Fibroblast of lung (primary cell): ENCODE data around the gene HCLS1. TPM values are rescaled to one million over a fixed set of nuclear protein-coding genes. Genes with fewer than 3 reads are reported as not detected.

Experiments
- DNase-seq, 2 donors: peaks; one replicate each; pipeline versions ENCODE4 v3.0.0 to v3.0.0-alpha.2; 2010; ENCODE audit warnings: low read depth in 2 of 2
- H2AFZ ChIP-seq: 2 replicates; pipeline ENCODE4 v1.5.1; 2012; ENCODE audit warnings: low read length, control low read depth, inconsistent platforms
- H3K27ac ChIP-seq: 2 replicates; pipeline ENCODE4 v1.5.1; 2011; ENCODE audit warnings: low read length, control low read depth; ENCODE audit not compliant: insufficient read depth
- H3K27me3 ChIP-seq: 2 replicates; pipeline ENCODE4 v1.5.1; 2011; ENCODE audit warnings: mild to moderate bottlenecking, low read length; ENCODE audit not compliant: control insufficient read depth, insufficient read depth
- H3K36me3 ChIP-seq: 2 replicates; pipeline ENCODE4 v1.5.1; 2011; ENCODE audit warnings: low read length; ENCODE audit not compliant: control insufficient read depth, insufficient read depth
- H3K4me1 ChIP-seq: 2 replicates; pipeline ENCODE4 v1.5.1; 2011; ENCODE audit warnings: low read length; ENCODE audit not compliant: control insufficient read depth, insufficient read depth; ENCODE audit errors: extremely low read depth
- H3K4me2 ChIP-seq: 2 replicates; pipeline ENCODE4 v1.5.1; 2011; ENCODE audit warnings: low read length, control low read depth; ENCODE audit not compliant: insufficient read depth; ENCODE audit errors: extremely low read depth
- H3K4me3 ChIP-seq, 4 experiments: fragments of 200-600 bp in 1 of 4; sonication (generic) in 1 of 4; replicated peaks in 1 of 4; 2 replicates each; pipeline ENCODE4 v1.5.1; 2011 to 2016; ENCODE audit warnings: low read length in 4 of 4, low read depth in 3 of 4, mild to moderate bottlenecking in 3 of 4, control low read depth in 2 of 4, inconsistent platforms in 1 of 4, mixed read lengths in 1 of 4; ENCODE audit not compliant: insufficient read depth in 1 of 4; ENCODE audit errors: control extremely low read depth in 1 of 4
- H3K79me2 ChIP-seq: 2 replicates; pipeline ENCODE4 v1.5.1; 2012; ENCODE audit warnings: mild to moderate bottlenecking, low read length, inconsistent platforms; ENCODE audit not compliant: control insufficient read depth, insufficient read depth
- H3K9ac ChIP-seq: 2 replicates; pipeline ENCODE4 v1.5.1; 2011; ENCODE audit warnings: mild to moderate bottlenecking, low read length, control low read depth; ENCODE audit not compliant: insufficient read depth
- H3K9me3 ChIP-seq: 2 replicates; pipeline ENCODE4 v1.5.1; 2012; ENCODE audit warnings: low read depth, low read length; ENCODE audit not compliant: control insufficient read depth, insufficient read depth
- H4K20me1 ChIP-seq: 2 replicates; pipeline ENCODE4 v1.5.1; 2011; ENCODE audit warnings: low read length; ENCODE audit not compliant: control insufficient read depth, insufficient read depth; ENCODE audit errors: extremely low read depth
- EZH2 ChIP-seq: IDR thresholded peaks from 2 replicates; pipeline ENCODE4 v1.5.1; 2012; ENCODE audit warnings: low read length, control low read depth, mild to moderate bottlenecking; ENCODE audit errors: missing control alignments
- polyA plus RNA-seq, 2 donors: library from polyadenylated mRNA; depleted of rRNA in 1 of 2; stranded (reverse) in 1 of 2; unstranded in 1 of 2; fragments of >200 nt; gene quantifications; 2 replicates each; pipeline ENCODE4 v1.2.1, GENCODE V29; 2011 to 2012; ENCODE audit warnings: missing spikeins in 1 of 2
- total RNA-seq: library from RNA; depleted of rRNA; stranded (reverse); fragments of >200 nt; gene quantifications from 2 replicates; pipeline ENCODE4 v1.2.1, GENCODE V29; 2014
- TF ChIP-seq, protein P1 (sequence below), 2 donors: IDR thresholded peaks in 1 of 2; conservative IDR thresholded peaks in 1 of 2; 1 replicate in 1 of 2; 2 replicates in 1 of 2; pipeline ENCODE4 v1.5.1; 2011 to 2012; ENCODE audit warnings: low read length in 2 of 2, control low read depth in 1 of 2, inconsistent platforms in 1 of 2, low read depth in 1 of 2, mild to moderate bottlenecking in 1 of 2

The HCLS1 gene
- total and polyA plus RNA-seq, 2 donors (not counting 1 experiment from before 2014, with no cell fraction given) = 0.66 to 7.7 TPM

DNA sequence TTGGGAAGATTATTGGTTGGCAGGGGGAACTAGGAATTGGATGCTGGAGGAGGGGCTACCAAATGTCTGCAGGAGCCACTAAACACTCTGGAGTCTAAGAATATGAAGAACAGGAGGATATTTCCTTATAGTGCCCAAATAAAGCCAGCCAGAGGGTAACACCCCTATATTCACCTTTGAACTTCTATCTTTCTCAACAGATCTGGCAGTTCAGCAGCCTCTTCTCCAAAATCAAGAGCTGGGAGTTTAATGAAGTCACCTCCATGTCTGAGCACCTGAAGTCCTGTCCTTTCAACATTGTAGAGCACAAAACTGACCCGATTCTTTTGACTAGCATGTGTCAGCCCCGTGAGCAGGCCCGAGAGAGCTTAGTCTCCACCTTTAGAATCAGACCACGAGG lies 34.2 kb downstream of the HCLS1 start:
- no peak for TF ChIP-seq EZH2
- TF ChIP-seq, protein P1, sequence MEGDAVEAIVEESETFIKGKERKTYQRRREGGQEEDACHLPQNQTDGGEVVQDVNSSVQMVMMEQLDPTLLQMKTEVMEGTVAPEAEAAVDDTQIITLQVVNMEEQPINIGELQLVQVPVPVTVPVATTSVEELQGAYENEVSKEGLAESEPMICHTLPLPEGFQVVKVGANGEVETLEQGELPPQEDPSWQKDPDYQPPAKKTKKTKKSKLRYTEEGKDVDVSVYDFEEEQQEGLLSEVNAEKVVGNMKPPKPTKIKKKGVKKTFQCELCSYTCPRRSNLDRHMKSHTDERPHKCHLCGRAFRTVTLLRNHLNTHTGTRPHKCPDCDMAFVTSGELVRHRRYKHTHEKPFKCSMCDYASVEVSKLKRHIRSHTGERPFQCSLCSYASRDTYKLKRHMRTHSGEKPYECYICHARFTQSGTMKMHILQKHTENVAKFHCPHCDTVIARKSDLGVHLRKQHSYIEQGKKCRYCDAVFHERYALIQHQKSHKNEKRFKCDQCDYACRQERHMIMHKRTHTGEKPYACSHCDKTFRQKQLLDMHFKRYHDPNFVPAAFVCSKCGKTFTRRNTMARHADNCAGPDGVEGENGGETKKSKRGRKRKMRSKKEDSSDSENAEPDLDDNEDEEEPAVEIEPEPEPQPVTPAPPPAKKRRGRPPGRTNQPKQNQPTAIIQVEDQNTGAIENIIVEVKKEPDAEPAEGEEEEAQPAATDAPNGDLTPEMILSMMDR (conservative IDR thresholded peaks at IDR 0.05 in 1 of 2, IDR thresholded peaks at IDR 0.05 in 1 of 2; ENCODE audit: low read depth in 1 of 2, low read length in 2 of 2) = no peak
- no peak for DNase-seq
- no peaks in the 10 kb centered on the region for H3K9me3 ChIP-seq
- H3K79me2 ChIP-seq = no peaks in the 10 kb centered on the region
- H4K20me1 ChIP-seq = no peaks in the 10 kb centered on the region
- H3K36me3 ChIP-seq = no peaks in the 10 kb centered on the region
- no peak overlapping the region for H2AFZ ChIP-seq
- H3K9ac ChIP-seq = no peak overlapping the region
- H3K4me2 ChIP-seq = no peak overlapping the region
- no peak overlapping the region for H3K4me3 ChIP-seq
- H3K27ac ChIP-seq = no peak overlapping the region
- H3K27me3 ChIP-seq = no peaks in the 10 kb centered on the region
- no peaks in the 10 kb centered on the region for H3K4me1 ChIP-seq

DNA sequence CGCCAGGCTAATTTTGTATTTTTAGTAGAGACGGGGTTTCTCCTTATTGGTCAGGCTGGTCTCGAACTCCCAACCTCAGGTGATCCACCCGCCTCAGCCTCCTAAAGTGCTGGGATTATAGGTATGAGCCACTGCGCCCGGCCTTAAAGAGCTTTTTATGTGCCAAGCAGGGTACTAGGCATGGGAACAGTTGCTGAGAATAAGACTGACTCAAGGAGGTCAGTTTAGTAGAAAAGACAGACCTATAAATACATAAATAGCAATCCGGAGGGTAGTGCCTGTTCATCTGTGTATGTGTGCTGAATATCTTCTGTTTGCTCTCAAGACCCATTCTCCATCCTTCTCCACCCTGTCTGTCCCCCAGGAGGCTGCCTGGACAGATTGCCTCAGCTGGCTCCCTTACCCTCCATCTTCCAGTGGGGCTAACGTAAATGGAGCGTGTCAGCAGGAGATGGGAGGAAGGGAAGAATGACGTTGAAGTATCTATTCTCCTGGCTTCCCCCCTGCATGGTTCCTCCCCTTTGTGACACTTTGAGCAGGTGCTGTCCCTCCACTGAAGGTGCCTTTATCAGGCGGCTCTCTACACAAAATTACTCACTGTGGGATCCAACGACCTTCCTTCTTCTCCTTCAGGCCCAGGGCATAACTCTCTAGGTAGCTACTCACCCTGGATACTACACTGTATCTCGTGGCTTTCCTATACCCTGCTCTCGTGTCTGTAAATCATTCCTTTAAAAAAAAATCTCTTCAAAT lies 36.4 kb downstream of the HCLS1 start:
- Histone ChIP-seq H4K20me1 (no peaks in the 10 kb centered on the region), H3K4me2 (no peak overlapping the region), H3K9ac (no peak overlapping the region), H3K27me3 (no peaks in the 10 kb centered on the region), H2AFZ (no peak overlapping the region), H3K4me3 (no peak overlapping the region), H3K27ac (no peak overlapping the region), H3K79me2 (no peaks in the 10 kb centered on the region), H3K36me3 (no peaks in the 10 kb centered on the region), H3K4me1 (no peaks in the 10 kb centered on the region), H3K9me3 (no peaks in the 10 kb centered on the region)
- DNase-seq = no peak
- TF ChIP-seq, protein P1 (conservative IDR thresholded peaks at IDR 0.05 in 1 of 2, IDR thresholded peaks at IDR 0.05 in 1 of 2; ENCODE audit: low read depth in 1 of 2, low read length in 2 of 2) = no peak
- TF ChIP-seq EZH2 = no peak

DNA sequence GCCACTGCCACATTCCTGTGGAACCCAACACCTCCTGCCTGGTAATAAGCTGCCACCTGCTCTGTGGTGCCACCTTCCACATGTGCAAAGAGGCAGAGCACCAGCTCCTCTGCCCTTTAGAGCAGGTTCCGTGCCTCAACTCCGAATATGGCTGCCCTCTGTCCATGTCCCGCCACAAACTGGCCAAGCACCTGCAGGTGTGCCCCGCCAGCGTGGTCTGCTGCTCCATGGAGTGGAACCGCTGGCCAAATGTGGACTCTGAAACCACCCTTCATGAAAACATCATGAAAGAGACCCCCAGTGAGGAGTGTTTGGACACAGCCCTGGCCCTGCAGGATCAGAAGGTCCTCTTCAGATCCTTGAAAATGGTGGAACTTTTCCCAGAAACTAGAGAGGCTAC lies 39.2 kb downstream of the HCLS1 start:
- H4K20me1 ChIP-seq = no peaks in the 10 kb centered on the region
- no peak overlapping the region for H3K4me3 ChIP-seq
- no peak for DNase-seq
- no peaks in the 10 kb centered on the region for H3K4me1 ChIP-seq
- no peaks in the 10 kb centered on the region for H3K27me3 ChIP-seq
- no peak overlapping the region for H3K4me2 ChIP-seq
- no peaks in the 10 kb centered on the region for H3K36me3 ChIP-seq
- H3K9ac ChIP-seq = no peak overlapping the region
- H3K79me2 ChIP-seq = no peaks in the 10 kb centered on the region
- TF ChIP-seq, protein P1 (conservative IDR thresholded peaks at IDR 0.05 in 1 of 2, IDR thresholded peaks at IDR 0.05 in 1 of 2; ENCODE audit: low read depth in 1 of 2, low read length in 2 of 2) = no peak
- TF ChIP-seq EZH2 = no peak
- H3K27ac ChIP-seq = no peak overlapping the region
- H2AFZ ChIP-seq = no peak overlapping the region
- H3K9me3 ChIP-seq = no peaks in the 10 kb centered on the region
